Loucy (cell line): ENCODE data around the gene TMPRSS2.

Source experiments
- H2AFZ ChIP-seq: fragments of 200-600 bp; sonication (generic); 2 replicates; pipeline ENCODE4 v1.6.0; 2016; ENCODE audit warnings: antibody characterized with exemption, mild to moderate bottlenecking, low read length, moderate library complexity
- H3F3A ChIP-seq: fragments of 200-600 bp; 2 replicates; pipeline ENCODE4 v1.6.0; 2016; ENCODE audit warnings: antibody characterized with exemption, low read depth, mild to moderate bottlenecking
- H3K27me3 ChIP-seq: fragments of 200-600 bp; sonication (generic); 2 replicates; pipeline ENCODE4 v1.6.1; 2014; ENCODE audit warnings: low read length, mild to moderate bottlenecking; ENCODE audit not compliant: insufficient read depth, poor library complexity, severe bottlenecking
- H3K36me3 ChIP-seq: fragments of 200-600 bp; sonication (generic); 2 replicates; pipeline ENCODE4 v1.6.1; 2016; ENCODE audit warnings: low read length; ENCODE audit not compliant: insufficient read depth
- H3K4me1 ChIP-seq: fragments of 200-600 bp; sonication (generic); 2 replicates; pipeline ENCODE4 v1.5.1; 2014; ENCODE audit warnings: low read length, mild to moderate bottlenecking; ENCODE audit not compliant: insufficient read depth, poor library complexity, severe bottlenecking
- H3K4me2 ChIP-seq: fragments of 200-600 bp; sonication (generic); 2 replicates; pipeline ENCODE4 v1.6.0; 2014; ENCODE audit warnings: antibody characterized with exemption, low read length, low read depth, mild to moderate bottlenecking; ENCODE audit not compliant: poor library complexity, severe bottlenecking
- H3K4me3 ChIP-seq: fragments of 200-600 bp; sonication (generic); 2 replicates; pipeline ENCODE4 v1.5.1; 2014; ENCODE audit warnings: low read length, mild to moderate bottlenecking, mixed read lengths; ENCODE audit not compliant: poor library complexity, severe bottlenecking
- H3K79me2 ChIP-seq: fragments of 200-600 bp; sonication (generic); 2 replicates; pipeline ENCODE4 v1.6.1; 2014; ENCODE audit warnings: low read length; ENCODE audit not compliant: insufficient read depth
- H3K9ac ChIP-seq: fragments of 200-600 bp; sonication (generic); 2 replicates; pipeline ENCODE4 v1.6.0; 2014; ENCODE audit warnings: mild to moderate bottlenecking, low read depth, low read length, moderate library complexity; ENCODE audit not compliant: poor library complexity, severe bottlenecking
- H3K9me2 ChIP-seq: fragments of 200-600 bp; sonication (generic); replicated peaks from 2 replicates; pipeline ENCODE4 v1.6.1; 2016; ENCODE audit warnings: low read depth, low read length, mixed read lengths
- H3K9me3 ChIP-seq: fragments of 200-600 bp; sonication (generic); 2 replicates; pipeline ENCODE4 v1.6.1; 2014; ENCODE audit warnings: mild to moderate bottlenecking, antibody characterized with exemption, low read length, low read depth; ENCODE audit not compliant: insufficient read depth
- H4K20me1 ChIP-seq: fragments of 200-600 bp; sonication (generic); 2 replicates; pipeline ENCODE4 v1.6.0; 2014; ENCODE audit warnings: antibody characterized with exemption, low read length, mild to moderate bottlenecking; ENCODE audit not compliant: insufficient read depth, poor library complexity, severe bottlenecking
- CTCF ChIP-seq: fragments of 200-600 bp; sonication (generic); conservative IDR thresholded peaks from 2 replicates; pipeline ENCODE4 v1.5.1; 2014; ENCODE audit warnings: mild to moderate bottlenecking, antibody characterized with exemption, low read length
- EZH2phosphoT487 ChIP-seq: fragments of 200-600 bp; IDR thresholded peaks from 2 replicates; pipeline ENCODE4 v1.6.1; 2018; ENCODE audit warnings: antibody characterized with exemption, mild to moderate bottlenecking, moderate library complexity, borderline replicate concordance

The TMPRSS2 gene

GRCh38 chr21:41479686-41480085 is 28.3 kb downstream of the TMPRSS2 start:
- no peak overlapping the region for H3K9ac ChIP-seq
- no peaks in the 10 kb centered on the region for H3K36me3 ChIP-seq
- no peaks in the 10 kb centered on the region for H3K4me1 ChIP-seq
- no peaks in the 10 kb centered on the region for H3K9me2 ChIP-seq
- H3F3A ChIP-seq, result no peaks in the 10 kb centered on the region
- H3K9me3 ChIP-seq, result no peaks in the 10 kb centered on the region
- H3K79me2 ChIP-seq, result no peaks in the 10 kb centered on the region
- TF ChIP-seq CTCF (no peak), EZH2phosphoT487 (no peak)
- no peak overlapping the region for H2AFZ ChIP-seq
- H3K4me2 ChIP-seq, result no peak overlapping the region
- no peaks in the 10 kb centered on the region for H3K27me3 ChIP-seq
- no peak overlapping the region for H3K4me3 ChIP-seq
- H4K20me1 ChIP-seq, result no peaks in the 10 kb centered on the region

GRCh38 chr21:41478319-41479177 is 29.4 kb downstream of the TMPRSS2 start:
- no peak overlapping the region for H3K4me2 ChIP-seq
- H3K9ac ChIP-seq, result no peak overlapping the region
- H3K27me3 ChIP-seq, result no peaks in the 10 kb centered on the region

GRCh38 chr21:41477641-41478318 is 30.2 kb downstream of the TMPRSS2 start:
- H3K9ac ChIP-seq, result no peak overlapping the region
- no peaks in the 10 kb centered on the region for H3K27me3 ChIP-seq
- H3K79me2 ChIP-seq, result no peaks in the 10 kb centered on the region
- no peaks in the 10 kb centered on the region for H3K9me3 ChIP-seq
- no peaks in the 10 kb centered on the region for H3K4me1 ChIP-seq
- no peaks in the 10 kb centered on the region for H3F3A ChIP-seq
- H3K4me2 ChIP-seq, result no peak overlapping the region
- TF ChIP-seq CTCF (no peak), EZH2phosphoT487 (no peak)
- no peak overlapping the region for H3K4me3 ChIP-seq
- H4K20me1 ChIP-seq, result no peaks in the 10 kb centered on the region
- no peaks in the 10 kb centered on the region for H3K36me3 ChIP-seq
- H2AFZ ChIP-seq, result no peak overlapping the region; the same call in 1 of the 2 replicates
- no peaks in the 10 kb centered on the region for H3K9me2 ChIP-seq

More at GRCh38 chr21:41478319-41479177, 29.4 kb downstream of the TMPRSS2 start:
- TF ChIP-seq EZH2phosphoT487, result no peak
- no peak for TF ChIP-seq CTCF
- no peaks in the 10 kb centered on the region for H3K9me3 ChIP-seq
- H2AFZ ChIP-seq, result no peak overlapping the region
- no peaks in the 10 kb centered on the region for H3K36me3 ChIP-seq
- no peaks in the 10 kb centered on the region for H4K20me1 ChIP-seq
- H3K4me1 ChIP-seq, result no peaks in the 10 kb centered on the region
- no peaks in the 10 kb centered on the region for H3K9me2 ChIP-seq
- H3K4me3 ChIP-seq, result no peak overlapping the region
- H3K79me2 ChIP-seq, result no peaks in the 10 kb centered on the region
- H3F3A ChIP-seq, result no peaks in the 10 kb centered on the region
